Inflammatory macrophage treated with lipopolysaccharide for 4 hours (primary cell): ENCODE results near the gene C10orf71.

Experiments
- DNase-seq: peaks from one replicate; pipeline ENCODE4 v3.0.0-alpha.2; 2020

The C10orf71 gene

GRCh38 chr10:49298983-49299815, at the start of gene C10orf71:
Gene C10orf71 (plus strand): TSS chr10:49299170. CDS start chr10:49322546, 23,376 bp downstream.
- no peak for DNase-seq

- DNase-seq, result no peak
Observed at GRCh38 chr10:49252313-49253034, 46.5 kb upstream of the C10orf71 start.

GRCh38 chr10:49253340-49253906, 45.5 kb upstream of the C10orf71 start:
- DNase-seq, result no peak

GRCh38 chr10:49254150-49254549, 44.8 kb upstream of the C10orf71 start:
- no peak for DNase-seq

GRCh38 chr10:49254556-49255318, 44.2 kb upstream of the C10orf71 start:
- DNase-seq, result no peak

- DNase-seq, result no peak
Observed at GRCh38 chr10:49255883-49256282, 43.1 kb upstream of the C10orf71 start.

- peak; percentile 80 for DNase-seq
Observed at GRCh38 chr10:49257154-49257553, 41.8 kb upstream of the C10orf71 start.

GRCh38 chr10:49257626-49258349, 41.2 kb upstream of the C10orf71 start:
- no peak for DNase-seq

- no peak for DNase-seq
Observed at GRCh38 chr10:49258350-49258683, 40.7 kb upstream of the C10orf71 start.

GRCh38 chr10:49260644-49261296, 38.2 kb upstream of the C10orf71 start:
- no peak for DNase-seq

GRCh38 chr10:49263591-49263990, 35.4 kb upstream of the C10orf71 start:
- DNase-seq, result no peak

GRCh38 chr10:49264177-49264677, 34.7 kb upstream of the C10orf71 start:
- DNase-seq, result no peak

- no peak for DNase-seq
Observed at GRCh38 chr10:49265885-49266284, 33.1 kb upstream of the C10orf71 start.

- no peak for DNase-seq
Observed at GRCh38 chr10:49268185-49268584, 30.8 kb upstream of the C10orf71 start.

GRCh38 chr10:49269523-49269922, 29.4 kb upstream of the C10orf71 start:
- DNase-seq, result no peak

- DNase-seq, result no peak
Observed at GRCh38 chr10:49270565-49270964, 28.4 kb upstream of the C10orf71 start.

- DNase-seq, result no peak
Observed at GRCh38 chr10:49271346-49271745, 27.6 kb upstream of the C10orf71 start.

GRCh38 chr10:49272251-49273081, 26.5 kb upstream of the C10orf71 start:
- peak; percentile 91 for DNase-seq

GRCh38 chr10:49273082-49273465, 25.9 kb upstream of the C10orf71 start:
- DNase-seq, result peak; percentile 52

GRCh38 chr10:49273626-49274025, 25.3 kb upstream of the C10orf71 start:
- no peak for DNase-seq

- no peak for DNase-seq
Observed at GRCh38 chr10:49274886-49275285, 24.1 kb upstream of the C10orf71 start.
